Skeletal muscle satellite cell (primary cell): ENCODE results near the gene FRMPD4.
"Not testable (repeated sequence)": the region's sequence is repeated elsewhere in the genome, so short reads cannot be mapped to it uniquely, and the experiment has no call there.

Experiments used
- H3K27me3 ChIP-seq: 2 replicates; pipeline ENCODE4 v1.7.0; 2013; ENCODE audit warnings: low read length; ENCODE audit not compliant: control insufficient read depth, insufficient read depth
- H3K36me3 ChIP-seq: 2 replicates; pipeline ENCODE4 v1.7.0; 2013; ENCODE audit warnings: mild to moderate bottlenecking, control low read depth, low read length; ENCODE audit not compliant: insufficient read depth
- H3K4me1 ChIP-seq: 2 replicates; pipeline ENCODE4 v1.7.0; 2013; ENCODE audit warnings: low read length; ENCODE audit not compliant: control insufficient read depth, insufficient read depth
- H3K4me2 ChIP-seq: 2 replicates; pipeline ENCODE4 v1.7.0; 2013; ENCODE audit warnings: mild to moderate bottlenecking, low read length
- H3K4me3 ChIP-seq: 2 replicates; pipeline ENCODE4 v1.7.0; 2013; ENCODE audit warnings: low read length
- H3K9ac ChIP-seq: 2 replicates; pipeline ENCODE4 v1.7.0; 2013; ENCODE audit warnings: mild to moderate bottlenecking, low read depth, low read length, moderate library complexity
- H3K9me3 ChIP-seq: replicated peaks from 2 replicates; pipeline ENCODE4 v1.7.0; 2013; ENCODE audit warnings: mild to moderate bottlenecking, control low read depth, low read length

The FRMPD4 gene

GRCh38 chrX:12149670-12150407 is 11.6 kb downstream of the FRMPD4 start:
- no peak overlapping the region for H3K4me3 ChIP-seq
- no peak overlapping the region for H3K4me2 ChIP-seq
- no peak overlapping the region for H3K9ac ChIP-seq
- H3K27me3 ChIP-seq, result no peaks in the 10 kb centered on the region
- no peaks in the 10 kb centered on the region for H3K36me3 ChIP-seq
- H3K9me3 ChIP-seq, result no peaks in the 10 kb centered on the region
- H3K4me1 ChIP-seq, result no peaks in the 10 kb centered on the region

DNA sequence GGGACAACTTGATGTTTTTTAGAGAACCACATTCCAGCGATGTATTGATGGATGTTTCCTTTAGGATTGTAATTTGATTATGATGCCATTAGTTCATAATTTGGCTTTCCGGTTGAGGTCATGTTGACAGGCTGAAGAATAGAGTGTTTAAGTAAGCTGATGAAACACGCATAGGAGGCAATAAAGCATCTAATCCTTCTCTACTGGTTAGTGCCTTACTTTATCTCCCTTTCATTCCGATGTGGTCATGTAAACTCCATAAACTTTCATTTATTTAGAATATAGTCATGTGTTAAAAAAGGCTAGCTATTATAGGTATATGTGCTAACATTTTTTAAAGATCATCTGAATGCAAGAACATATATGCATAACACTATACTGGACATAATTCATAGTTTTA is 15.0 kb downstream of the FRMPD4 start:
- no peak overlapping the region for H3K4me2 ChIP-seq
- no peaks in the 10 kb centered on the region for H3K4me1 ChIP-seq
- H3K27me3 ChIP-seq, result no peaks in the 10 kb centered on the region
- H3K36me3 ChIP-seq, result no peaks in the 10 kb centered on the region
- H3K4me3 ChIP-seq, result no peak overlapping the region
- H3K9me3 ChIP-seq, result no peaks in the 10 kb centered on the region
- no peak overlapping the region for H3K9ac ChIP-seq

GRCh38 chrX:12153741-12154140 is 15.5 kb downstream of the FRMPD4 start:
- Histone ChIP-seq H3K4me3 (no peak overlapping the region), H3K36me3 (no peaks in the 10 kb centered on the region)

DNA sequence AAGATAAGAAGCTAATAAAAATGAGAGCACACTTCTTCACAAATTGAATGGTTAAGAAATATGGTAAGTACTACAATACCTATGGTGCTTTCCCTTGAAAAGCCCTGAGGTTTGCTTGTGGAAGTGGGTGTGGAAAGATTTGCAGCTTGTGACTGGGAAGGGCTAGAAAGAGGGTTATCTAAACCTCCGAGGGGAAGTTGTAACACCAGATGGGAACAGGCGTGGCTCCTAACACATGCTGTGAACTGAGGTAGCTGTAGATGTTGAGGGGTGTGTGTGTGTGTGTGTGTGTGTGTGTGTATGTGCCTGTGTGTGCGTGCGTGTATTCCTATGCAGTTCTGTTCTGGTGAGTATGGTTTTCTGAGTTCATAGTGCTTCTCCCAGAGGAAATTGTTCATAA is 21.5 kb downstream of the FRMPD4 start:
- no peak overlapping the region for H3K4me2 ChIP-seq
- H3K4me3 ChIP-seq, result no peak overlapping the region
- no peaks in the 10 kb centered on the region for H3K27me3 ChIP-seq
- H3K36me3 ChIP-seq, result no peaks in the 10 kb centered on the region
- H3K9ac ChIP-seq, result no peak overlapping the region
- no peaks in the 10 kb centered on the region for H3K4me1 ChIP-seq
- no peaks in the 10 kb centered on the region for H3K9me3 ChIP-seq

More at GRCh38 chrX:12153741-12154140, 15.5 kb downstream of the FRMPD4 start:
- Histone ChIP-seq H3K9ac (no peak overlapping the region), H3K27me3 (no peaks in the 10 kb centered on the region), H3K9me3 (no peaks in the 10 kb centered on the region), H3K4me2 (no peak overlapping the region), H3K4me1 (no peaks in the 10 kb centered on the region)

- H3K4me1 ChIP-seq, result no peaks in the 10 kb centered on the region
- no peak overlapping the region for H3K4me3 ChIP-seq
- no peaks in the 10 kb centered on the region for H3K27me3 ChIP-seq
- H3K36me3 ChIP-seq, result no peaks in the 10 kb centered on the region
- H3K4me2 ChIP-seq, result no peak overlapping the region
- H3K9ac ChIP-seq, result no peak overlapping the region
- H3K9me3 ChIP-seq, result no peaks in the 10 kb centered on the region
Observed at GRCh38 chrX:12162420-12162819, 24.1 kb downstream of the FRMPD4 start.

- H3K4me3 ChIP-seq, H3K4me1 ChIP-seq, H3K27me3 ChIP-seq, H3K36me3 ChIP-seq, H3K4me2 ChIP-seq, H3K9me3 ChIP-seq, H3K9ac ChIP-seq: not testable (repeated sequence)
Observed at GRCh38 chrX:12164180-12164579, 25.9 kb downstream of the FRMPD4 start.

GRCh38 chrX:12170755-12171154 is 32.5 kb downstream of the FRMPD4 start:
- no peak overlapping the region for H3K4me2 ChIP-seq
- no peak overlapping the region for H3K4me3 ChIP-seq
- no peaks in the 10 kb centered on the region for H3K4me1 ChIP-seq
- no peak overlapping the region for H3K9ac ChIP-seq
- H3K27me3 ChIP-seq, result no peaks in the 10 kb centered on the region
- H3K36me3 ChIP-seq, result no peaks in the 10 kb centered on the region
- H3K9me3 ChIP-seq, result no peaks in the 10 kb centered on the region

- Histone ChIP-seq H3K27me3 (no peaks in the 10 kb centered on the region), H3K36me3 (no peaks in the 10 kb centered on the region), H3K9me3 (no peaks in the 10 kb centered on the region), H3K4me2 (no peak overlapping the region), H3K4me3 (no peak overlapping the region), H3K4me1 (no peaks in the 10 kb centered on the region), H3K9ac (no peak overlapping the region)
Observed at GRCh38 chrX:12174358-12174757, 36.1 kb downstream of the FRMPD4 start.

- Histone ChIP-seq H3K9me3 (peaks cover 6% of the 10 kb centered on the region), H3K4me2 (no peak overlapping the region), H3K36me3 (no peaks in the 10 kb centered on the region), H3K27me3 (no peaks in the 10 kb centered on the region), H3K4me3 (no peak overlapping the region), H3K9ac (no peak overlapping the region), H3K4me1 (no peaks in the 10 kb centered on the region)
Observed at GRCh38 chrX:12197030-12197429, 58.8 kb downstream of the FRMPD4 start.

DNA sequence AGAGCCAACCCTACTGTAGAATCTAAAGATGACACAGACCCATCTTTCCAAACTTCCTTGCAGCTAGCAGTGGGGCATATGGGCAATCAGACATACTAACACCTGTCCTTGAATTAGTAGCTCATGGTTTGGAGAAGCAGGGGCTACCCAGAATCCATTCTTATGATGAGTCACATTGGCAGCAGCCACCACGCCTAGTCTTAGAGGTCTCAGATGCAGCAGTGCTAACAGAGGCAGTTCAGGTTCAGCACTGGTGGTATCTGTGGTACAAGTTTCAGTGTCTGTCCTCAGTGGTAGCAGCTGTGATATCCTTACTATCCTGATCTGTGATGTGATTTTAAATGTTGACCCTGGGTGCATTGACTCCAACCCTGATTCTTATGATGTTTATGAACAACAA is 68.1 kb downstream of the FRMPD4 start:
- no peaks in the 10 kb centered on the region for H3K36me3 ChIP-seq
- H3K9me3 ChIP-seq, result no peaks in the 10 kb centered on the region
- H3K27me3 ChIP-seq, result no peaks in the 10 kb centered on the region
- H3K4me3 ChIP-seq, result no peak overlapping the region
- no peak overlapping the region for H3K4me2 ChIP-seq
- no peak overlapping the region for H3K9ac ChIP-seq
- peaks cover 16% of the 10 kb centered on the region for H3K4me1 ChIP-seq

DNA sequence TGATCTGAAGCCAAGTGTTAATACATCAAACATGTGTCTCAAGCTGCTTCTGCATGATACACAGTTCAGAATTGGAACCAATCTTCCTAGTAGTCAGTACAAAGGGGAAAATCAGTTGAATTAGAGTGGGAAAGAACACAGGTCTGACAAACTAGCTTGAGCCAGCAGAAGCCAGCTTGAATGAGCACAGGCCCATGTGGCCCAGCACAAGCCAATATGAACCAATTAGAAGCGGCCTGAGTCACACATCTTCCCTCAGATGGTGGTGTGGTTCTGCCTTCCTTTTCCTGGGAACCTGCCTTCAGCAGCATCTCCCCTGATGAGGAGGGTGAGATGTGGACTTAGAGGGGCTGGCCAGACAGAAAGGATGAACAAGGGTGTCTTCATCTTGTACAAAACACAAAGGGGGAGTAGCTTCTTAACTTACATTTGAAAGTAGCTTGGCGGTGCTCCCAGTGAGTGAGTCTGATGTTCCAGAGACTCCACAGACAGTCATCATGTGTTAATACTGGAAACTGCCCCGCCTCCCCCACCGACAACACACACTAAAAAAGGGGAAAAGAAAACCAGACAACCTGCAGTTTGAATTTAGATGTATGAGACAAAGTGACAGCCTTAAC is 72.0 kb downstream of the FRMPD4 start:
- H3K4me1 ChIP-seq, result peaks cover 16% of the 10 kb centered on the region
- peak overlapping the region; percentile 80 for H3K9ac ChIP-seq
- no peaks in the 10 kb centered on the region for H3K9me3 ChIP-seq
- H3K36me3 ChIP-seq, result no peaks in the 10 kb centered on the region
- no peaks in the 10 kb centered on the region for H3K27me3 ChIP-seq
- peak overlapping the region; percentile 76 for H3K4me2 ChIP-seq
- peak overlapping the region; percentile 64 for H3K4me3 ChIP-seq

- Histone ChIP-seq H3K9ac (peak overlapping the region; percentile 80), H3K4me2 (peak overlapping the region; percentile 76), H3K27me3 (no peaks in the 10 kb centered on the region), H3K4me1 (peaks cover 16% of the 10 kb centered on the region), H3K9me3 (no peaks in the 10 kb centered on the region), H3K36me3 (no peaks in the 10 kb centered on the region), H3K4me3 (peak overlapping the region; percentile 64)
Observed at GRCh38 chrX:12210971-12211370, 72.7 kb downstream of the FRMPD4 start.
